ENCODE measurements around the gene TEX13D. TPM values are rescaled to one million over a fixed set of nuclear protein-coding genes. Genes with fewer than 3 reads are reported as not detected.

Gene TEX13D
- total and polyA plus RNA-seq, 2 experiments from 2014 or later: not detected

- ATAC-seq (no peak), DNase-seq (ENCODE audit: low spot score) (no peak)
- H3K9me3 Mint-ChIP-seq: no peaks in the 10 kb centered on the region
- no peak for TF ChIP-seq NANOG (IDR thresholded peaks at IDR 0.05; ENCODE audit: borderline replicate concordance)
- TF ChIP-seq, protein P1, sequence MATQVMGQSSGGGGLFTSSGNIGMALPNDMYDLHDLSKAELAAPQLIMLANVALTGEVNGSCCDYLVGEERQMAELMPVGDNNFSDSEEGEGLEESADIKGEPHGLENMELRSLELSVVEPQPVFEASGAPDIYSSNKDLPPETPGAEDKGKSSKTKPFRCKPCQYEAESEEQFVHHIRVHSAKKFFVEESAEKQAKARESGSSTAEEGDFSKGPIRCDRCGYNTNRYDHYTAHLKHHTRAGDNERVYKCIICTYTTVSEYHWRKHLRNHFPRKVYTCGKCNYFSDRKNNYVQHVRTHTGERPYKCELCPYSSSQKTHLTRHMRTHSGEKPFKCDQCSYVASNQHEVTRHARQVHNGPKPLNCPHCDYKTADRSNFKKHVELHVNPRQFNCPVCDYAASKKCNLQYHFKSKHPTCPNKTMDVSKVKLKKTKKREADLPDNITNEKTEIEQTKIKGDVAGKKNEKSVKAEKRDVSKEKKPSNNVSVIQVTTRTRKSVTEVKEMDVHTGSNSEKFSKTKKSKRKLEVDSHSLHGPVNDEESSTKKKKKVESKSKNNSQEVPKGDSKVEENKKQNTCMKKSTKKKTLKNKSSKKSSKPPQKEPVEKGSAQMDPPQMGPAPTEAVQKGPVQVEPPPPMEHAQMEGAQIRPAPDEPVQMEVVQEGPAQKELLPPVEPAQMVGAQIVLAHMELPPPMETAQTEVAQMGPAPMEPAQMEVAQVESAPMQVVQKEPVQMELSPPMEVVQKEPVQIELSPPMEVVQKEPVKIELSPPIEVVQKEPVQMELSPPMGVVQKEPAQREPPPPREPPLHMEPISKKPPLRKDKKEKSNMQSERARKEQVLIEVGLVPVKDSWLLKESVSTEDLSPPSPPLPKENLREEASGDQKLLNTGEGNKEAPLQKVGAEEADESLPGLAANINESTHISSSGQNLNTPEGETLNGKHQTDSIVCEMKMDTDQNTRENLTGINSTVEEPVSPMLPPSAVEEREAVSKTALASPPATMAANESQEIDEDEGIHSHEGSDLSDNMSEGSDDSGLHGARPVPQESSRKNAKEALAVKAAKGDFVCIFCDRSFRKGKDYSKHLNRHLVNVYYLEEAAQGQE (IDR thresholded peaks at IDR 0.05; ENCODE audit: unreplicated experiment): no peak
- peak overlapping the region; percentile 54; the same call in 1 of the 2 replicates for H3K27ac Mint-ChIP-seq
- no peaks in the 10 kb centered on the region for H3K27me3 Mint-ChIP-seq (ENCODE audit: insufficient read depth, low read depth, poor library complexity)
- Histone ChIP-seq H3K9me2 (ENCODE audit: insufficient read depth) (no peaks in the 10 kb centered on the region), H3K4me1 (ENCODE audit: insufficient read depth) (no peaks in the 10 kb centered on the region), H3K4me3 (no peak overlapping the region), H3K27ac (ENCODE audit: low read depth) (no peak overlapping the region), H3F3A (replicated peaks; ENCODE audit: low read depth) (no peaks in the 10 kb centered on the region), H2AFZ (no peak overlapping the region), H3K27me3 (ENCODE audit: insufficient read depth) (no peaks in the 10 kb centered on the region), H3K36me3 (ENCODE audit: insufficient read depth) (no peaks in the 10 kb centered on the region), H4K20me1 (replicated peaks; ENCODE audit: insufficient read depth) (no peaks in the 10 kb centered on the region), H3K4me2 (no peak overlapping the region), H3K79me2 (replicated peaks; ENCODE audit: insufficient read depth) (no peaks in the 10 kb centered on the region)
- no peak overlapping the region for H3K4me3 Mint-ChIP-seq
- no peaks in the 10 kb centered on the region for H3K4me1 Mint-ChIP-seq
- H3K36me3 Mint-ChIP-seq (ENCODE audit: low read depth): no peaks in the 10 kb centered on the region
Observed at GRCh38 chrX:124358800-124359383, 26.4 kb downstream of the TEX13D start.

GRCh38 chrX:124362072-124362471, 29.6 kb downstream of the TEX13D start:
- H3K4me1 ChIP-seq (ENCODE audit: insufficient read depth): no peaks in the 10 kb centered on the region

More at GRCh38 chrX:124362072-124362471, 29.6 kb downstream of the TEX13D start:
- Histone ChIP-seq H3K27me3 (ENCODE audit: insufficient read depth) (no peaks in the 10 kb centered on the region), H2AFZ (no peak overlapping the region), H3K4me2 (no peak overlapping the region), H3K79me2 (replicated peaks; ENCODE audit: insufficient read depth) (no peaks in the 10 kb centered on the region), H3K9me2 (ENCODE audit: insufficient read depth) (no peaks in the 10 kb centered on the region), H3F3A (replicated peaks; ENCODE audit: low read depth) (no peaks in the 10 kb centered on the region), H4K20me1 (replicated peaks; ENCODE audit: insufficient read depth) (no peaks in the 10 kb centered on the region), H3K4me3 (no peak overlapping the region), H3K36me3 (ENCODE audit: insufficient read depth) (no peaks in the 10 kb centered on the region), H3K27ac (ENCODE audit: low read depth) (no peak overlapping the region)
- no peak for TF ChIP-seq EZH2 (IDR thresholded peaks at IDR 0.05; ENCODE audit: low read depth, unreplicated experiment)
- TF ChIP-seq JUNB (IDR thresholded peaks at IDR 0.05; ENCODE audit: unreplicated experiment): no peak
- TF ChIP-seq CREB1 (CRISPR knock-in tag; IDR thresholded peaks at IDR 0.05; ENCODE audit: low read depth): no peak
- TF ChIP-seq ZNF331 (CRISPR knock-in tag; IDR thresholded peaks at IDR 0.05; ENCODE audit: low read depth): no peak
- TF ChIP-seq, protein P2, sequence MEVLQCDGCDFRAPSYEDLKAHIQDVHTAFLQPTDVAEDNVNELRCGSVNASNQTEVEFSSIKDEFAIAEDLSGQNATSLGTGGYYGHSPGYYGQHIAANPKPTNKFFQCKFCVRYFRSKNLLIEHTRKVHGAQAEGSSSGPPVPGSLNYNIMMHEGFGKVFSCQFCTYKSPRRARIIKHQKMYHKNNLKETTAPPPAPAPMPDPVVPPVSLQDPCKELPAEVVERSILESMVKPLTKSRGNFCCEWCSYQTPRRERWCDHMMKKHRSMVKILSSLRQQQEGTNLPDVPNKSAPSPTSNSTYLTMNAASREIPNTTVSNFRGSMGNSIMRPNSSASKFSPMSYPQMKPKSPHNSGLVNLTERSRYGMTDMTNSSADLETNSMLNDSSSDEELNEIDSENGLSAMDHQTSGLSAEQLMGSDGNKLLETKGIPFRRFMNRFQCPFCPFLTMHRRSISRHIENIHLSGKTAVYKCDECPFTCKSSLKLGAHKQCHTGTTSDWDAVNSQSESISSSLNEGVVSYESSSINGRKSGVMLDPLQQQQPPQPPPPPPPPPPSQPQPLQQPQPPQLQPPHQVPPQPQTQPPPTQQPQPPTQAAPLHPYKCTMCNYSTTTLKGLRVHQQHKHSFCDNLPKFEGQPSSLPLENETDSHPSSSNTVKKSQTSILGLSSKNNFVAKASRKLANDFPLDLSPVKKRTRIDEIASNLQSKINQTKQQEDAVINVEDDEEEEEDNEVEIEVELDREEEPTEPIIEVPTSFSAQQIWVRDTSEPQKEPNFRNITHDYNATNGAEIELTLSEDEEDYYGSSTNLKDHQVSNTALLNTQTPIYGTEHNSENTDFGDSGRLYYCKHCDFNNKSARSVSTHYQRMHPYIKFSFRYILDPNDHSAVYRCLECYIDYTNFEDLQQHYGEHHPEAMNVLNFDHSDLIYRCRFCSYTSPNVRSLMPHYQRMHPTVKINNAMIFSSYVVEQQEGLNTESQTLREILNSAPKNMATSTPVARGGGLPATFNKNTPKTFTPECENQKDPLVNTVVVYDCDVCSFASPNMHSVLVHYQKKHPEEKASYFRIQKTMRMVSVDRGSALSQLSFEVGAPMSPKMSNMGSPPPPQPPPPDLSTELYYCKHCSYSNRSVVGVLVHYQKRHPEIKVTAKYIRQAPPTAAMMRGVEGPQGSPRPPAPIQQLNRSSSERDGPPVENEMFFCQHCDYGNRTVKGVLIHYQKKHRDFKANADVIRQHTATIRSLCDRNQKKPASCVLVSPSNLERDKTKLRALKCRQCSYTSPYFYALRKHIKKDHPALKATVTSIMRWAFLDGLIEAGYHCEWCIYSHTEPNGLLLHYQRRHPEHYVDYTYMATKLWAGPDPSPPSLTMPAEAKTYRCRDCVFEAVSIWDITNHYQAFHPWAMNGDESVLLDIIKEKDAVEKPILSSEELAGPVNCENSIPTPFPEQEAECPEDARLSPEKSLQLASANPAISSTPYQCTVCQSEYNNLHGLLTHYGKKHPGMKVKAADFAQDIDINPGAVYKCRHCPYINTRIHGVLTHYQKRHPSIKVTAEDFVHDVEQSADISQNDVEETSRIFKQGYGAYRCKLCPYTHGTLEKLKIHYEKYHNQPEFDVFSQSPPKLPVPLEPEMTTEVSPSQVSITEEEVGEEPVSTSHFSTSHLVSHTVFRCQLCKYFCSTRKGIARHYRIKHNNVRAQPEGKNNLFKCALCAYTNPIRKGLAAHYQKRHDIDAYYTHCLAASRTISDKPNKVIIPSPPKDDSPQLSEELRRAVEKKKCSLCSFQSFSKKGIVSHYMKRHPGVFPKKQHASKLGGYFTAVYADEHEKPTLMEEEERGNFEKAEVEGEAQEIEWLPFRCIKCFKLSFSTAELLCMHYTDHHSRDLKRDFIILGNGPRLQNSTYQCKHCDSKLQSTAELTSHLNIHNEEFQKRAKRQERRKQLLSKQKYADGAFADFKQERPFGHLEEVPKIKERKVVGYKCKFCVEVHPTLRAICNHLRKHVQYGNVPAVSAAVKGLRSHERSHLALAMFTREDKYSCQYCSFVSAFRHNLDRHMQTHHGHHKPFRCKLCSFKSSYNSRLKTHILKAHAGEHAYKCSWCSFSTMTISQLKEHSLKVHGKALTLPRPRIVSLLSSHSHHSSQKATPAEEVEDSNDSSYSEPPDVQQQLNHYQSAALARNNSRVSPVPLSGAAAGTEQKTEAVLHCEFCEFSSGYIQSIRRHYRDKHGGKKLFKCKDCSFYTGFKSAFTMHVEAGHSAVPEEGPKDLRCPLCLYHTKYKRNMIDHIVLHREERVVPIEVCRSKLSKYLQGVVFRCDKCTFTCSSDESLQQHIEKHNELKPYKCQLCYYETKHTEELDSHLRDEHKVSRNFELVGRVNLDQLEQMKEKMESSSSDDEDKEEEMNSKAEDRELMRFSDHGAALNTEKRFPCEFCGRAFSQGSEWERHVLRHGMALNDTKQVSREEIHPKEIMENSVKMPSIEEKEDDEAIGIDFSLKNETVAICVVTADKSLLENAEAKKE (CRISPR knock-in tag; IDR thresholded peaks at IDR 0.05): no peak
- TF ChIP-seq, protein P1 (IDR thresholded peaks at IDR 0.05; ENCODE audit: unreplicated experiment): no peak
- TF ChIP-seq EZH2phosphoT487 (IDR thresholded peaks at IDR 0.05; ENCODE audit: unreplicated experiment): no peak
- no peak overlapping the region for H3K27ac Mint-ChIP-seq
- no peaks in the 10 kb centered on the region for H3K9me3 Mint-ChIP-seq
- ATAC-seq: no peak
- H3K4me1 Mint-ChIP-seq: no peaks in the 10 kb centered on the region
- H3K27me3 Mint-ChIP-seq (ENCODE audit: insufficient read depth, low read depth, poor library complexity): no peaks in the 10 kb centered on the region
- H3K36me3 Mint-ChIP-seq (ENCODE audit: low read depth): no peaks in the 10 kb centered on the region
- DNase-seq (ENCODE audit: low spot score): no peak
- H3K4me3 Mint-ChIP-seq: no peak overlapping the region
